Fibroblast of lung (primary cell): Measurements from ENCODE around the gene CD59.

Experiments used
- CTCF ChIP-seq, 2 donors: IDR thresholded peaks in 1 of 2; conservative IDR thresholded peaks in 1 of 2; 1 replicate in 1 of 2; 2 replicates in 1 of 2; pipeline ENCODE4 v1.5.1; 2011 to 2012; ENCODE audit warnings: low read length in 2 of 2, control low read depth in 1 of 2, inconsistent platforms in 1 of 2, low read depth in 1 of 2, mild to moderate bottlenecking in 1 of 2
- EZH2 ChIP-seq: IDR thresholded peaks from 2 replicates; pipeline ENCODE4 v1.5.1; 2012; ENCODE audit warnings: low read length, control low read depth, mild to moderate bottlenecking; ENCODE audit errors: missing control alignments

GRCh38 chr11:33689085-33689484 is 47.1 kb downstream of the CD59 start:
- no peak for TF ChIP-seq CTCF (conservative IDR thresholded peaks at IDR 0.05 in 1 of 2, IDR thresholded peaks at IDR 0.05 in 1 of 2; ENCODE audit: low read depth in 1 of 2, low read length in 2 of 2)
- TF ChIP-seq EZH2 = no peak
